ENCODE data around the gene EFCAB6.

EFCAB6 gene

DNA sequence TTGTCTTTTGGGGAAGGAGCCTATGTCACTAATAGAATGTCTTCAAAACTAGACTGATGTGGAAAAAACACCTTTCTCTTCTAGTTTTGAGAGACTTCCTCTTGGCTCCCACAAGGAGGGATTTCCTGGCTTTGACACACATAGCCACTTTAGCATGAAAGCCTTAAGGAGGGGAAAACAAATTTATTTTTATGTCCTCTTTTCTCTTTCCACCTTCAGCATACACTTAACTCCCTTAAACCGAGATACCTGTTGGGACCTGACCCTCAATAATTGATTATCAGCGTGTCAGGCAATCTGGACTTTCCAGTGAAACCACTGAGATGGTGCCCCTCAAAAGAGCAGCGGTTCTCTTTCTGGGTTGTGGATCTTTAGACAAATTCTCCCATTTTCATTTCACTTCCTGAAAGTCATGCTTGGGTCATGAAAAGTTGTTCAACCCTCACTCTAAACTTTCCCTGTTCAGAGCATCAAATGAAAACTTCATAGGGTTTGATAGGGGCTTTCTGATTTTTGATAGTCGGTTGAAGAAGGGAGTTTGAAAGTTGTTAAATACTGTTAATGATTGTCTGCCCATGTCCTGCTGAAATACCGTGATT lies 9.1 kb downstream of the EFCAB6 start:
- no peak for DNase-seq (ENCODE audit: low read depth)

DNA sequence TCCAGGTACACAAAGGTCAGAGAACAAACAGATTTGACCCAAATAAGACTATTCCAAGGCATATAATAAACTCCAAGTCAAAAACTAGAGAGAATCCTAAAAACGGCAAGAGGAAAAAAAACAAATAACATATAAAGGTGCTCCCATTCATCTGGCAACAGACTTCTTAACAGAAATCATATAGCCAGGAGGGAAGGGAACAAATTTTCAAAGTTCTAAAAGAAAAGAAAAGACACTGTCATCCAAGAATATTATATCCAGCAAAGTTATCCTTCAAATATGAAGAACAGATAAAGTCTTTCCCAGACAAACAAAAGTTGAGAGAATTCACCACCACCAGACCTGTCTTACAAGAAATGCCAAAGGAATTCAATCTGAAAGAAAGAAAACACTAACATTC lies 11.1 kb downstream of the EFCAB6 start:
- no peak for DNase-seq (ENCODE audit: low read depth)

DNA sequence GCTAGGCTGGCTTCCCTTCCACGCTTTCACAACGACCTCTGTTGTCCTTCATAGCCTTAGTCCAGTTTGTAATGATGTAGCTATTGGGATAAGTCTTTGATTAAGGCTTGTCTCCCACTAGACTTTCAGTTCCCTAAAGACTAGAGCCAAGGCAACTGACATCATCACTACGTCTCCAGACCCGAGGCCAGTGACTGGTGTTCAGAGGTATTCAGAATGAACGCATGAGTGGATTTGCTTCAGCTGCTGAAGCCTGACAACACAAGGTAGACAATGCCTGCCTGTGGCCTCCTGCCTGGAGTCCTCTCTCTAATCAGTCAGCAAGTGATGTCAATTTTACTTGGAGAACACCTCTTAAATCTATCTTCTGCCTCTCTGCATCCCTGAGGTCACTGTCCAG lies 13.6 kb downstream of the EFCAB6 start:
- DNase-seq (ENCODE audit: low read depth), result no peak

GRCh38 chr22:43796567-43796966 lies 15.5 kb downstream of the EFCAB6 start:
- DNase-seq (ENCODE audit: low read depth), result no peak

- DNase-seq (ENCODE audit: low read depth), result no peak
Observed at GRCh38 chr22:43795320-43795719, 16.8 kb downstream of the EFCAB6 start.

GRCh38 chr22:43792905-43793304 lies 19.2 kb downstream of the EFCAB6 start:
- DNase-seq (ENCODE audit: low read depth), result no peak

- DNase-seq (ENCODE audit: low read depth), result no peak
Observed at GRCh38 chr22:43789452-43789851, 22.7 kb downstream of the EFCAB6 start.

GRCh38 chr22:43783777-43784176 lies 28.3 kb downstream of the EFCAB6 start:
- DNase-seq (ENCODE audit: low read depth), result no peak

- DNase-seq (ENCODE audit: low read depth), result no peak
Observed at GRCh38 chr22:43782448-43782847, 29.7 kb downstream of the EFCAB6 start.

GRCh38 chr22:43777286-43777685 lies 34.8 kb downstream of the EFCAB6 start:
- no peak for DNase-seq (ENCODE audit: low read depth)

DNA sequence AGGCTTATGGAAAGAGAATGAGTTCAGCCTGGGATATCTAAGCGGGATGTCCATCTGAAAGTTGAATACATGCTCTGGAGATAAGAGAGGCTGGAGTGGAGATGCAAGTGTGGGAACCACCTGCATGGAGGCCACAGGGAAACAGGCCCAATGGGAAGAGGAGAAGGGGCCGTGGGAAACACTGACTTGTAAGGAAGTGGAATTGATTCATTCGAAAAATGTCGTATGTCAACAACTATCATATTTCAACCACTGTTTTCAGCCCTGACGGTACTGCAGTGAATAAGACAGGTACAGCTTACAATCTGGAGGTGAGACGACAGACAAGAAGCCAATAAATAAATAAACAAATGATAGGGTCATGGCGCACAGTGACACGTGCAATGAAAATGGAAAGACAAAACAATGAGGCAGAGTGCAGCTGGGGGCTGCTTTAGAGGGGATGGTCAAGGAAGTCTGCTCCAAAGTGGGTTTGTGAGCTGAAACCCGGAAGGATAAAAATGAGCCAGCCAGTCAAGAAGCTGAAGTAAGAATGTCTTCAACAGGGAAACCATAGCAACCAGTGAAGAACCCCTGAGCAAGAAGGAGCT lies 35.9 kb downstream of the EFCAB6 start:
- no peak for DNase-seq (ENCODE audit: low read depth)

DNA sequence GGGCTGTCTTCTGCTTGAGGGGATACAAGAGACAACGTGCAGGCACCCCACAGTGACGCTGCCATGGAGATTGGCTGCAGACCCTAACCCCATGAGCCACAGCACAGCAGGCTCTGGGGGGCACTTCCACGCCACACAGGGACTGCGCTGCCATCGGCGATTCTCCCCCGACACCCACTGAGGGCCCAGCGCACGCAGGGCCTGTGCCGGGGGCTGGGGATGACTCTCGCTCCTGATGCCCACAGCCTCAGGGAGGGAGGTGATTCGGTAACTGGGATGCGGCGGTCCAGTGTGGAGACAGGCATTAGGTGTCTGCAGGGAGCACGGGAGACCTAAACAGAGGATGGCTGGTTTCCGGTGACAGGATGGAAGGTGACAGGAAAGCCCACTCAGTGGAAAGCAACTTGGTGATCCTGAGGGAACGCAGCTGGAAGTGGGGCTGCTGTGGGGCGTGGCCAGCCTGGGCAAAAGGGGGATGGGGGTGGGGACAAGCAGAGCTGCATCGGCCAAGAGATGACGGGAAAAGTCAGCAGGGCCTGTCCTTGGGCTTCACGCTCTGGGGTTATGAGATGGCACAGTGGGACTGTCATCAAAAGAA lies 37.7 kb downstream of the EFCAB6 start:
- DNase-seq (ENCODE audit: low read depth), result no peak

DNA sequence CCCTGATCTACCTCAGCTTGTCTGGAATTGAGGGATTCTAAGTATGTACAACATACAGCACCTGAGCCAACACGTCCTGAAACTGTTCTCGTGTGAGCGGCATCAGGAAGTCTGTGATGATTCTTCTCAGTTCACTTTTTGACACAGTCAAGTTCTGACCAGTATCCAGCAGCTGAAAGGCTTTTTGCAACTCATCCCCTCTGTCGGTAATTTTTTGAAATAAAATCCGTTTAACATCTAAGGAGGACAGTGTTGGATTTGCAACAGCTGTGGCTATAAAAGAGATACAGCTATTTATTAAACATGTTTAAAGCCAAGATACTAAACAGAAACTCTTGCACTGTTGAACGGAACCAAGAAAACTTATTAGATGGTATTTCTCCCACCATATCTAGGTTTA lies 39.3 kb downstream of the EFCAB6 start:
- DNase-seq (ENCODE audit: low read depth), result no peak

DNA sequence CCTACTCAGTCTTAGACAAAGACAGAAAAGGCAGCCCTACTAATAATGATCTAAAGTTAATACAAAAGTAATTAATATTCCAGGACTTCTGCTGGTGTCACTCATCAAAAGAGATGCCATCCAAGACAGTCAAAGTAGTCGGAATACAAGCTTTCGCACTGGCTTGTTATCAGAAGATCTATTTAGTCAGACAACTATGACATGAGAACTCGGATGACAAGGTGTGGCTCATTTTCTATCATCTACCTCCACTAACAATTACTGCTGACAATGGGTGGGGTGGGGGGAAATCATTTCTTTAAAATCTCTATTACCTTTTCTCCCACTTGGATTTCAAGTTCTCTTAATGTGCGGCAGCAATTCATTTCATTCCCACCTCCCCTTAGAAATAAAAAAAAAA lies 56.7 kb downstream of the EFCAB6 start:
- DNase-seq (ENCODE audit: low read depth), result no peak

GRCh38 chr22:43755011-43755410 lies 57.1 kb downstream of the EFCAB6 start:
- no peak for DNase-seq (ENCODE audit: low read depth)

GRCh38 chr22:43754176-43754575 lies 57.9 kb downstream of the EFCAB6 start:
- no peak for DNase-seq (ENCODE audit: low read depth)

DNA sequence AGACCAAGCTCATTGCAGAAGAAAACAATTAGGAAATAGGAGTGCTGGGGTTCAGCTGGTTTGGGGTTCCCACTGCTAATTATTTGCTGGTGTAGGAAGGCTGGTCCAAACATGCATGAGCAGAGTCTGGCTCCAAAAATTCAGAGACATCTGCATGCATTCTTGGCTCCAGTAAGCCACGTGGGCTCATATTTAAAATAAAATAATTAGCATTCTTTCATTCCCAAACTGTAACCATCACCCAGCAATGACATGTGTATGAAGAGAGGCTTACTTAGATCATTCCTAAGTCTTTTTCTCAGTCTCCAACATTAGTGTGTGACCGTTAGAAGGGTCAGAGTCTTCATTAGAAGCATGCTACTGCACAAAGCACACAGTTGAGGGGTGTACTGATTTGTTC lies 58.4 kb downstream of the EFCAB6 start:
- DNase-seq (ENCODE audit: low read depth), result no peak

- no peak for DNase-seq (ENCODE audit: low read depth)
Observed at GRCh38 chr22:43750751-43751150, 61.4 kb downstream of the EFCAB6 start.

DNA sequence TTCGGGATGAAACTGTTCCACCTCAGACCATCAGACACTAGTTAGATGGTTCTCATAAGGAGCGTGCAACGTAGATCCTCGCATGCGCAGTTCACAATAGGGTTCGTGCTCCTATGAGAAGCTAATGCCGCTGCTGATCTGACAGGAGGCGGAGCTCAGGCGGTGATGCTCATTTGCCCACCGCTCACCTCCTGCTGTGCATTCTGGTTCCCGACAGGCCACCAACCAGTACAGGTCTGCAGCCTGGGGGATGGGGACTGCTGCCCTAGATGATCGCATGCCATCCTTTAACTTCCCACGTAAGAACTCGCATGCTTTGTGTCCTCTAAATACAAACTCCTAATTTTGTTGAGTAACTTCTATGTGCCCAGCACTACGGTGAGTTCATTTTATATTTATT lies 62.6 kb downstream of the EFCAB6 start:
- DNase-seq (ENCODE audit: low read depth), result no peak

- DNase-seq (ENCODE audit: low read depth), result no peak
Observed at GRCh38 chr22:43747877-43748276, 64.2 kb downstream of the EFCAB6 start.

GRCh38 chr22:43747058-43747457 lies 65.0 kb downstream of the EFCAB6 start:
- no peak for DNase-seq (ENCODE audit: low read depth)

- no peak for DNase-seq (ENCODE audit: low read depth)
Observed at GRCh38 chr22:43745783-43746356, 66.2 kb downstream of the EFCAB6 start.

- no peak for DNase-seq (ENCODE audit: low read depth)
Observed at GRCh38 chr22:43745411-43745770, 66.7 kb downstream of the EFCAB6 start.

Measured in activated T-helper 9 cell treated with anti-CD3 and anti-CD28 coated beads, Interleukin-2, amount 50 U/mL, for 16 hours (primary cell).